Measurements from ENCODE around the gene GAB1. TPM values are rescaled to one million over a fixed set of nuclear protein-coding genes. Genes with fewer than 3 reads are reported as not detected.

Gene GAB1
- total and polyA plus RNA-seq, 2 experiments from 2014 or later, result 1.8 to 6.3 TPM

DNA sequence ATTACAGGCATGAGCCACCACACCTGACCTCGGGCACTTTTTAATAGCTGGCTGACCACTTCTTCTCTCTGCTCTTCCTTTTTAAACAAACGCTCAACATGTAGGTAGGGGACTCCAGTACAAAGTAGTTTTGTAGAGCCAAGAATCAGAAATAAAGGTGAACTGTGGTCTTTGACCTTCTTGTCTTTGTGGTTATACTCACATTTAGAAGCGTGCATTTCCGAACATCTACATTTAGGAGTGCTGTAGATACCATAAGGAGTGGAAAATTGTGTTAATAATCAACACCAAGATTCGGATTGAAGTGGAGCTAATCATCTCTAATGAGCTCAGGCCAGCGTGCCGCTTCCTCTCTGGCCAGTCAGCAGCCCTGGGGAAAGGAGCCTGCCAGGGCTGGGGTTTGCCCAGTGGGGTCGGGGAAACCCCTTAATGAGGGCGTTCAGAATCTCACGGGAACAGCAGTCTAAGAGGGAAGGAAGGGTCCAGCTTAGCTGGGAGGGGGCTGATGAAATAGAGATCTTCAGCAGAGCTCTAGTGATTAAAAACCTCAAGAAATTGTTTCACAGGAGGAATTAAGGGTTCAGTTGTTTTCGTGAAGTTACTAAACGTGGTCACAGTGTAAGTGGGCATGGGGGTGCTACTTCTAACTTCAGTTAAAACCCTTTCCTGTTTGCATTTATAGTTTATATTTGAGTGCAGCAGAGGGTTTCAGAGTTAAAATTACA, 81.2 kb downstream of the GAB1 start:
- H3K9me3 ChIP-seq (ENCODE audit: low read depth), result no peaks in the 10 kb centered on the region

DNA sequence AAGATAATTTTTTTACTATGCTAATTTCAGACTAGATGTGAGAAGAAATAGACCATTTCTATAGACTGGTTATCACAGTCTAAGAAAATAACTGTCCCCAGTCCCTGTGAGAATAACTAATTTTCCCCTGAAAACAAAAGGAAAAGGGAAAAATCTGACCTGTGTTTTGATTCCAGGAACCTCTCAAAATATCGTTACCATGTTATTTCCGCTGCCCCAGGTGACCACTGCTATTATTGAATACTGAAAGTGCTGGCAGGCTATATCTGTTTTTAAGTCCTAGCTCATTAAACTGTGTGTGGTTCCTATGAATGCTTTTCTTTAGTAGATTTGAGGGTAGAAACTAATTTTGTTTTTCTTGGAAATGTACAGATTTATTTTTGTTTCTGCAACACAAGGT, 83.6 kb downstream of the GAB1 start:
- Histone ChIP-seq H4K20me1 (ENCODE audit: insufficient read depth) (no peaks in the 10 kb centered on the region), H3F3A (ENCODE audit: insufficient read depth) (peaks cover 5% of the 10 kb centered on the region; the same call in 1 of the 2 replicates), H3K9me3 (ENCODE audit: low read depth) (no peaks in the 10 kb centered on the region), H3K4me2 (ENCODE audit: unreplicated experiment) (no peak overlapping the region), H2AFZ (no peak overlapping the region), H3K4me3 (no peak overlapping the region), H3K9me2 (ENCODE audit: insufficient read depth) (no peaks in the 10 kb centered on the region), H3K79me2 (ENCODE audit: insufficient read depth) (no peaks in the 10 kb centered on the region), H3K9ac (no peak overlapping the region), H3K36me3 (ENCODE audit: low read depth) (no peaks in the 10 kb centered on the region), H3K27me3 (replicated peaks; ENCODE audit: insufficient read depth) (no peaks in the 10 kb centered on the region), H3K27ac (no peak overlapping the region), H3K4me1 (ENCODE audit: insufficient read depth) (peaks cover 14% of the 10 kb centered on the region)
- in situ Hi-C loops (cut with MboI), result no loop called here
- DNase-seq, result no peak
- WGBS, 2 experiments (ENCODE audit: low coverage in 1 of 2, low lambda C conversion rate in 2 of 2, missing lambda C conversion rate in 2 of 2), result 96 to 97% methylated on average over 2 of the region's 2 CpGs
- no peak for TF ChIP-seq EZH2 (IDR thresholded peaks at IDR 0.05; ENCODE audit: insufficient read depth, poor library complexity, severe bottlenecking)
- TF ChIP-seq EZH2phosphoT487 (IDR thresholded peaks at IDR 0.05; ENCODE audit: insufficient read depth, low read depth), result no peak

More for the DNA sequence above, 81.2 kb downstream of the GAB1 start:
- in situ Hi-C loops (cut with MboI), result no loop called here
- Histone ChIP-seq H3K4me2 (ENCODE audit: unreplicated experiment) (no peak overlapping the region), H3K9ac (no peak overlapping the region), H3F3A (ENCODE audit: insufficient read depth) (no peaks in the 10 kb centered on the region), H3K79me2 (ENCODE audit: insufficient read depth) (no peaks in the 10 kb centered on the region; the same call in 1 of the 2 replicates), H2AFZ (no peak overlapping the region), H4K20me1 (ENCODE audit: insufficient read depth) (no peaks in the 10 kb centered on the region), H3K4me1 (ENCODE audit: insufficient read depth) (peaks cover 6% of the 10 kb centered on the region; the same call in 1 of the 2 replicates), H3K4me3 (no peak overlapping the region), H3K27ac (no peak overlapping the region), H3K36me3 (ENCODE audit: low read depth) (no peaks in the 10 kb centered on the region), H3K9me2 (ENCODE audit: insufficient read depth) (no peaks in the 10 kb centered on the region), H3K27me3 (replicated peaks; ENCODE audit: insufficient read depth) (no peaks in the 10 kb centered on the region)
- TF ChIP-seq EZH2phosphoT487 (IDR thresholded peaks at IDR 0.05; ENCODE audit: insufficient read depth, low read depth), result no peak
- no peak for TF ChIP-seq EZH2 (IDR thresholded peaks at IDR 0.05; ENCODE audit: insufficient read depth, poor library complexity, severe bottlenecking)
- no peak for DNase-seq
- WGBS, 2 experiments (ENCODE audit: low coverage in 1 of 2, low lambda C conversion rate in 2 of 2, missing lambda C conversion rate in 2 of 2), result 93% methylated on average over 12 of the region's 12 CpGs

DNA sequence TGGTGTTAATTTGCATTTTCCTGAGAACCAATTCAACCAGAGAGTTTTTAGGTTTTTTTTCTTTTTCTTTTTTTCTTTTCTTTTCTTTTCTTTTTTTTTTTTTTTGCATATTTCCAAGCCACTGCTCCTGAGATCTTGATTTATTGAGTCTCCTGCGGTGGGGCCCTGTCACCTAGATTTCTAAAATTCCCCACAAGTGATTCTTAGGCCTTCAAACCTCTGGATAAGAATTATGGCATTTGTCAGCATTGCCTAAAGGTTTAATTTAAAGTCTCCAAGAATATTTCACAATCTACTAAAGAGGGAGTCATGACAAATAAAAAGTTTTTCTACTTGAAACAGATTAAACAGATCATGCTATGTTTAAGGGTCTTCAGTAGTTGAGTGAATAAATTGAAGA, 84.9 kb downstream of the GAB1 start:
- H4K20me1 ChIP-seq (ENCODE audit: insufficient read depth), result no peaks in the 10 kb centered on the region
- no peaks in the 10 kb centered on the region for H3K36me3 ChIP-seq (ENCODE audit: low read depth)
- DNase-seq, result no peak
- H3F3A ChIP-seq (ENCODE audit: insufficient read depth), result peaks cover 5% of the 10 kb centered on the region; the same call in 1 of the 2 replicates
- H3K9me2 ChIP-seq (ENCODE audit: insufficient read depth), result no peaks in the 10 kb centered on the region
- H3K9ac ChIP-seq, result no peak overlapping the region
- in situ Hi-C loops (cut with MboI), result no loop called here
- no peak overlapping the region for H3K4me3 ChIP-seq
- no peaks in the 10 kb centered on the region for H3K9me3 ChIP-seq (ENCODE audit: low read depth)
- no peak overlapping the region for H2AFZ ChIP-seq
- H3K27ac ChIP-seq, result no peak overlapping the region
- TF ChIP-seq EZH2phosphoT487 (IDR thresholded peaks at IDR 0.05; ENCODE audit: insufficient read depth, low read depth), result no peak
- no peak for TF ChIP-seq EZH2 (IDR thresholded peaks at IDR 0.05; ENCODE audit: insufficient read depth, poor library complexity, severe bottlenecking)
- H3K4me1 ChIP-seq (ENCODE audit: insufficient read depth), result peaks cover 14% of the 10 kb centered on the region
- 62 to 73% methylated on average over 1 of the region's 1 CpG for WGBS, 2 experiments (ENCODE audit: low coverage in 1 of 2, low lambda C conversion rate in 2 of 2, missing lambda C conversion rate in 2 of 2)
- H3K4me2 ChIP-seq (ENCODE audit: unreplicated experiment), result no peak overlapping the region
- H3K79me2 ChIP-seq (ENCODE audit: insufficient read depth), result no peaks in the 10 kb centered on the region
- no peaks in the 10 kb centered on the region for H3K27me3 ChIP-seq (replicated peaks; ENCODE audit: insufficient read depth)

DNA sequence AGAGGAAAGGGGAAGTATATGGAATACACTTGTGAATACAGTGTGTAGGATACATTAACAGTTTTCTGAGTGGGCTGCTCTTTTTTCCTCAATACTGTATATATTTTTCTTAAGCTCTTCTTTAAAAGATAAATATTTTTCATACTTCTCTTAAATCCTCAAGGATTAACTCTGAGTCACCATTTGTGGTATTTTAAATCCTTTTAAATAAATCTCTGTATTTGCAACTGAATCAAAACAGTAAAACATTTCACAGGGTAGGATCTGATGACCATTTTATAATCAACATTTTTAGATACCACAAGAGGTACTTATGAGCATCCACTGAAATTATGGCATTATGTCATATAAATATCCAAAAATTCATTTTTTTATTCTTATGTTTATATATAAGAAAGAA, 87.6 kb downstream of the GAB1 start:
- in situ Hi-C loops (cut with MboI), result no loop called here
- DNase-seq, result peak; percentile 32
- Histone ChIP-seq H3K4me3 (no peak overlapping the region), H2AFZ (no peak overlapping the region), H3K27ac (no peak overlapping the region), H3K4me1 (ENCODE audit: insufficient read depth) (peaks cover 14% of the 10 kb centered on the region), H3K9me3 (ENCODE audit: low read depth) (no peaks in the 10 kb centered on the region), H4K20me1 (ENCODE audit: insufficient read depth) (no peaks in the 10 kb centered on the region), H3F3A (ENCODE audit: insufficient read depth) (peaks cover 5% of the 10 kb centered on the region; the same call in 1 of the 2 replicates), H3K9ac (no peak overlapping the region), H3K27me3 (replicated peaks; ENCODE audit: insufficient read depth) (no peaks in the 10 kb centered on the region), H3K36me3 (ENCODE audit: low read depth) (no peaks in the 10 kb centered on the region), H3K79me2 (ENCODE audit: insufficient read depth) (no peaks in the 10 kb centered on the region), H3K4me2 (ENCODE audit: unreplicated experiment) (no peak overlapping the region), H3K9me2 (ENCODE audit: insufficient read depth) (no peaks in the 10 kb centered on the region)
- TF ChIP-seq EZH2 (IDR thresholded peaks at IDR 0.05; ENCODE audit: insufficient read depth, poor library complexity, severe bottlenecking) (no peak), EZH2phosphoT487 (IDR thresholded peaks at IDR 0.05; ENCODE audit: insufficient read depth, low read depth) (no peak)
